Heart right ventricle (tissue), 16 donors: Measurements from ENCODE around the gene NLRP7. TPM values are rescaled to one million over a fixed set of nuclear protein-coding genes. Genes with fewer than 3 reads are reported as not detected.
"Not testable (repeated sequence)": the region's sequence is repeated elsewhere in the genome, so short reads cannot be mapped to it uniquely, and the experiment has no call there.

Experiments used
- ATAC-seq, 8 donors: fragments of 200-7000 bp; cut with Tn5 transposase; one replicate each; pipeline ENCODE4 v1.9.1; 2020; ENCODE audit warnings: mild to moderate bottlenecking in 8 of 8, moderate library complexity in 8 of 8, moderate number of reproducible peaks in 1 of 8
- DNase-seq, 2 donors: peaks; one replicate each; pipeline ENCODE4 v3.0.0-alpha.2; 2020
- H3K27ac ChIP-seq, 10 donors: fragments of 200-600 bp; sonication (generic) in 2 of 10; one replicate each; pipeline versions ENCODE4 v1.5.0 to v1.8.0; 2020 to 2022; ENCODE audit warnings: mild to moderate bottlenecking in 3 of 10
- H3K27me3 ChIP-seq, 7 donors: fragments of 200-600 bp; one replicate each; pipeline ENCODE4 v1.8.0; 2021 to 2022; ENCODE audit warnings: mild to moderate bottlenecking in 2 of 7
- H3K36me3 ChIP-seq, 9 donors: fragments of 200-600 bp; sonication (generic) in 1 of 9; one replicate each; pipeline versions ENCODE4 v1.5.0 to v1.8.0; 2020 to 2022; ENCODE audit warnings: mild to moderate bottlenecking in 2 of 9
- H3K4me1 ChIP-seq, 9 donors: fragments of 200-600 bp; sonication (generic) in 1 of 9; one replicate each; pipeline versions ENCODE4 v1.5.0 to v1.8.0; 2020 to 2022; ENCODE audit warnings: mild to moderate bottlenecking in 4 of 9
- H3K4me3 ChIP-seq, 10 donors: fragments of 200-600 bp; sonication (generic) in 2 of 10; one replicate each; pipeline versions ENCODE4 v1.5.0 to v1.8.0; 2020 to 2022; ENCODE audit warnings: mild to moderate bottlenecking in 7 of 10, moderate library complexity in 2 of 10
- H3K9me3 ChIP-seq, 11 donors: fragments of 200-600 bp in 10 of 11; sonication (generic) in 2 of 11; one replicate each; pipeline versions ENCODE4 v1.5.0 to v1.8.0; 2013 to 2022; ENCODE audit warnings: mild to moderate bottlenecking in 2 of 11, control low read depth in 1 of 11, moderate library complexity in 1 of 11
- CTCF ChIP-seq, 9 donors: fragments of 200-600 bp; sonication (generic) in 2 of 9; IDR thresholded peaks; one replicate each; pipeline versions ENCODE4 v1.5.0 to v1.8.0; 2021 to 2022; ENCODE audit warnings: antibody characterized with exemption in 9 of 9, mild to moderate bottlenecking in 5 of 9, moderate library complexity in 1 of 9
- WGBS, 2 donors: extraction: QIAGEN DNeasy Blood & Tissue Kit; methylation state at CpG; one replicate each; pipeline ENCODE4 v1.1.7; 2013; ENCODE audit warnings: inconsistent platforms in 1 of 2; 5-methylcytosine and 5-hydroxymethylcytosine counted together
- intact Hi-C, 10 donors: fragments of 100-400 bp; cut with DNase I; formaldehyde crosslinking; loops; one replicate each; pipeline versions ENCODE4 v1.11.1 to v1.14.2; 2022
- polyA plus RNA-seq, 2 donors: library from polyadenylated mRNA; stranded (reverse); fragments of 200-250 nt; gene quantifications; one replicate each; pipeline ENCODE4 v1.2.3, GENCODE V29; 2013
- total RNA-seq, 10 donors: library from RNA; stranded (reverse); fragmentation: NEBNext Ultra II Directional in 3 of 10; extraction: Animal tissue kit (Norgen Biotek cat#: 25700) in 3 of 10; gene quantifications; one replicate each; pipeline versions ENCODE4 v1.2.1 to v1.2.4, GENCODE V29; 2021 to 2023
- donor health status: Arrhythmogenic right ventricular cardiomyopathy.
- donor health status: ischemic (EF 13 %, LVEDD 7.1; RV severe dilation, severe dysfunction).
- donor health status: healthy with polysubstance abuse.
- donor health status: DM: no; HTN: yes; CAD: no.
- donor health status: DM: no; HTN: no; CAD: no.
- donor health status: ischemic (EF 25% LVEDD 6.9; RV normal size, moderate dysfunction).
- donor health status: ischemic (EF 25% LVEDD 5.7; RV mildly dilated, moderate dysfunction).
- donor health status: healthy.
- donor health status: DM: yes; HTN: yes; CAD: no.
- donor health status: Ischemic cardiomyopathy.
- donor health status: ischemic (EF 35%, LVEDD 5.7; RV mildly dilated, moderate dysfunction).
- donor health status: nonischemic (EF 11% LVEDD 7.7; RV severe dilation, severe dysfunction).
- donor health status: DM: yes; HTN: yes; CAD: no.
- donor health status: PGD.
- donor health status: ischemic (EF 29% LVEDD 5.4; RV normal size, mild dysfunction).
- donor health status: nonischemic (EF 23%, LVEDD 6.1; RV moderate dilation, normal function).

NLRP7 gene
- total and polyA plus RNA-seq, 12 donors: not detected

GRCh38 chr19:54952591-54953344 lies 5.4 kb upstream of the NLRP7 start:
- Histone ChIP-seq H3K36me3 (no peaks in the 10 kb centered on the region), H3K4me3 (no peak overlapping the region), H3K27ac (no peak overlapping the region), H3K9me3 (no peaks in the 10 kb centered on the region), H3K4me1 (peaks cover 0 to 9% (median 0%) of the 10 kb centered on the region in 9 donors), H3K27me3 (peaks cover 0 to 25% (median 13%) of the 10 kb centered on the region in 7 donors)
- WGBS, 2 donors: 70 to 72% methylated on average over 23 of the region's 23 CpGs
- ATAC-seq: no peak
- intact Hi-C loops: no loop called here
- no peak for DNase-seq
- no peak for TF ChIP-seq CTCF (IDR thresholded peaks at IDR 0.05)

- ATAC-seq, H3K9me3 ChIP-seq, H3K4me1 ChIP-seq, H3K4me3 ChIP-seq, H3K36me3 ChIP-seq, H3K27ac ChIP-seq, intact Hi-C loops, DNase-seq: not testable (repeated sequence)
- peaks cover 0 to 30% (median 9%) of the 10 kb centered on the region in 7 donors for H3K27me3 ChIP-seq
- WGBS, 2 donors: 47 to 48% methylated on average over 10 of the region's 10 CpGs
Measured at GRCh38 chr19:54950580-54950979, 3.2 kb upstream of the NLRP7 start.

- H3K4me1 ChIP-seq: peaks cover 0 to 9% (median 0%) of the 10 kb centered on the region in 9 donors
- no peak for TF ChIP-seq CTCF (IDR thresholded peaks at IDR 0.05)
- H3K36me3 ChIP-seq: no peaks in the 10 kb centered on the region
- H3K4me3 ChIP-seq: no peak overlapping the region
- ATAC-seq: no peak
- peaks cover 0 to 34% (median 9%) of the 10 kb centered on the region in 7 donors for H3K27me3 ChIP-seq
- H3K9me3 ChIP-seq: no peaks in the 10 kb centered on the region
- no peak overlapping the region for H3K27ac ChIP-seq
- no peak for DNase-seq
- intact Hi-C loops: no loop called here
- 57 to 64% methylated on average over 2 of the region's 2 CpGs for WGBS, 2 donors
Measured at GRCh38 chr19:54949412-54949811, 2.1 kb upstream of the NLRP7 start.

- DNase-seq, H3K4me3 ChIP-seq, intact Hi-C loops, H3K27ac ChIP-seq, H3K36me3 ChIP-seq, H3K9me3 ChIP-seq, H3K4me1 ChIP-seq, ATAC-seq: not testable (repeated sequence)
- H3K27me3 ChIP-seq: peaks cover 0 to 35% (median 6%) of the 10 kb centered on the region in 7 donors
- 34 to 39% methylated on average over 11 of the region's 11 CpGs for WGBS, 2 donors
Measured at GRCh38 chr19:54943772-54944361, 3.5 kb downstream of the NLRP7 start.

GRCh38 chr19:54939538-54939937 lies 7.8 kb downstream of the NLRP7 start:
- ATAC-seq, intact Hi-C loops, H3K27ac ChIP-seq, H3K4me1 ChIP-seq, H3K36me3 ChIP-seq, H3K9me3 ChIP-seq, H3K4me3 ChIP-seq, DNase-seq: not testable (repeated sequence)
- H3K27me3 ChIP-seq: peaks cover 0 to 49% (median 21%) of the 10 kb centered on the region in 7 donors
- 58 to 79% methylated on average over 13 to 17 of the region's 28 CpGs for WGBS, 2 donors

GRCh38 chr19:54938906-54939305 lies 8.4 kb downstream of the NLRP7 start:
- intact Hi-C loops: no loop called here
- ATAC-seq (no peak), DNase-seq (no peak)
- 71 to 78% methylated on average over 11 of the region's 11 CpGs for WGBS, 2 donors
- H3K4me1 ChIP-seq: no peaks in the 10 kb centered on the region
- no peak overlapping the region for H3K4me3 ChIP-seq
- no peaks in the 10 kb centered on the region for H3K9me3 ChIP-seq
- peaks cover 0 to 49% (median 22%) of the 10 kb centered on the region in 7 donors for H3K27me3 ChIP-seq
- H3K27ac ChIP-seq: no peak overlapping the region
- no peak for TF ChIP-seq CTCF (IDR thresholded peaks at IDR 0.05)
- H3K36me3 ChIP-seq: no peaks in the 10 kb centered on the region
